GM18519 (cell line): ENCODE data around the gene NT5C.
"Not testable (repeated sequence)": the region's sequence is repeated elsewhere in the genome, so short reads cannot be mapped to it uniquely, and the experiment has no call there.

Source experiments
- ATAC-seq: cut with Tn5 transposase; IDR thresholded peaks from one replicate; pipeline ENCODE4 v1.9.1; 2021; ENCODE audit warnings: mild to moderate bottlenecking, moderate library complexity; ENCODE audit not compliant: unreplicated experiment, low FRiP score

Gene NT5C

GRCh38 chr17:75146592-75146991 lies 15.1 kb upstream of the NT5C start:
- ATAC-seq = no peak

GRCh38 chr17:75144816-75145512 lies 13.4 kb upstream of the NT5C start:
- no peak for ATAC-seq

GRCh38 chr17:75142236-75142971 lies 10.9 kb upstream of the NT5C start:
- ATAC-seq = no peak

GRCh38 chr17:75138519-75138918 lies 7.0 kb upstream of the NT5C start:
- ATAC-seq = no peak

- not testable (repeated sequence) for ATAC-seq
Measured at GRCh38 chr17:75137762-75138161, 6.2 kb upstream of the NT5C start.

GRCh38 chr17:75135946-75136345 lies 4.4 kb upstream of the NT5C start:
- ATAC-seq = no peak

GRCh38 chr17:75135452-75135851 lies 3.9 kb upstream of the NT5C start:
- ATAC-seq = no peak

GRCh38 chr17:75133607-75134347 lies 2.2 kb upstream of the NT5C start:
- ATAC-seq = not testable (repeated sequence)

- ATAC-seq = no peak
Measured at GRCh38 chr17:75133001-75133400, 1.5 kb upstream of the NT5C start.

GRCh38 chr17:75132018-75133000 lies 767 bp upstream of the NT5C start:
- not testable (repeated sequence) for ATAC-seq

- ATAC-seq = no peak
Measured at GRCh38 chr17:75130632-75131277, 787 bp downstream of the NT5C start.

GRCh38 chr17:75130059-75130631 lies 1.4 kb downstream of the NT5C start:
- no peak for ATAC-seq

GRCh38 chr17:75129576-75129975 lies 2.0 kb downstream of the NT5C start:
- no peak for ATAC-seq

GRCh38 chr17:75128694-75129505 lies 2.6 kb downstream of the NT5C start:
- ATAC-seq = no peak

GRCh38 chr17:75127936-75128335 lies 3.6 kb downstream of the NT5C start:
- not testable (repeated sequence) for ATAC-seq

GRCh38 chr17:75126954-75127353 lies 4.6 kb downstream of the NT5C start:
- ATAC-seq = no peak

GRCh38 chr17:75125984-75126383 lies 5.6 kb downstream of the NT5C start:
- no peak for ATAC-seq

- no peak for ATAC-seq
Measured at GRCh38 chr17:75124819-75125162, 6.8 kb downstream of the NT5C start.
